A549 (cell line): Measurements from ENCODE around the gene MFAP3L. TPM values are rescaled to one million over a fixed set of nuclear protein-coding genes. Genes with fewer than 3 reads are reported as not detected.

Experiments used
- ATAC-seq, 2 experiments: fragments of 200-7000 bp in 1 of 2; fragments of >200 bp in 1 of 2; cut with Nextera tagmentation in 1 of 2; cut with Tn5 transposase in 1 of 2; 3 replicates each; pipeline versions ENCODE4 v1.8.0 to v1.9.1; 2018 to 2020; ENCODE audit warnings: mild to moderate bottlenecking in 1 of 2, moderate library complexity in 1 of 2
- CTCF ChIA-PET: fragments of 300-600 bp; sonication (Branson Sonifier 250); formaldehyde crosslinking; extraction: SDS; loops from one replicate; lab custom pipeline; 2021; ENCODE audit warnings: antibody characterized with exemption, inconsistent platforms; lab: Yijun Ruan, JAX
- POLR2A ChIA-PET: fragments of 350-600 bp; formaldehyde crosslinking; extraction: SDS; loops from one replicate; lab custom pipeline; 2021; ENCODE audit warnings: antibody characterized with exemption, inconsistent platforms; lab: Yijun Ruan, JAX
- DNase-seq, 2 experiments: peaks; one replicate each; pipeline versions ENCODE4 v3.0.0 to v3.0.0-alpha.2; 2011 to 2016; ENCODE audit warnings: low read depth in 1 of 2, low spot score in 1 of 2
- FAIRE-seq: peaks from 2 replicates; lab custom pipeline; 2011; peaks lifted over from hg19 to GRCh38; lab: Jason Lieb, UNC
- H3K27ac ChIP-seq, 2 experiments: fragments of >200 bp; sonication (Bioruptor Twin); formaldehyde crosslinking; 3 replicates each; pipeline ENCODE4 v1.5.1; 2016 to 2017
- H3K4me1 ChIP-seq: fragments of >200 bp; sonication (Bioruptor Twin); formaldehyde crosslinking; 3 replicates; pipeline ENCODE4 v1.6.1; 2016
- H3K4me2 ChIP-seq: fragments of >200 bp; sonication (Bioruptor Twin); formaldehyde crosslinking; 3 replicates; pipeline ENCODE4 v1.6.1; 2016
- H3K4me3 ChIP-seq: fragments of >200 bp; sonication (Bioruptor Twin); formaldehyde crosslinking; 3 replicates; pipeline ENCODE4 v1.5.1; 2016
- H3K9me3 ChIP-seq: fragments of >200 bp; sonication (Bioruptor Twin); formaldehyde crosslinking; 3 replicates; pipeline ENCODE4 v1.6.1; 2016
- BHLHE40 ChIP-seq: IDR thresholded peaks from 2 replicates; pipeline ENCODE4 v1.6.1; 2012; ENCODE audit warnings: low read depth, low read length, inconsistent platforms
- CBX8 ChIP-seq: fragments of 200-600 bp; sonication (generic); IDR thresholded peaks from 2 replicates; pipeline ENCODE4 v1.6.1; 2016
- CHD2 ChIP-seq: fragments of 150-350 bp; IDR thresholded peaks from 2 replicates; pipeline ENCODE4 v1.6.1; 2014; ENCODE audit warnings: low read length; ENCODE audit not compliant: partially characterized antibody
- EP300 ChIP-seq, 2 experiments: fragments of >200 bp; sonication (Bioruptor Twin); formaldehyde crosslinking; IDR thresholded peaks; 2 replicates in 1 of 2; 3 replicates in 1 of 2; pipeline ENCODE4 v1.6.1; 2016 to 2017
- FOXS1 ChIP-seq: fragments of 250-450 bp; sonication (Bioruptor Pico); IDR thresholded peaks from 2 replicates; pipeline ENCODE4 v1.5.0; 2020; ENCODE audit warnings: mild to moderate bottlenecking, moderate library complexity
- GATA3 ChIP-seq: IDR thresholded peaks from 2 replicates; pipeline ENCODE4 v1.6.1; 2012; ENCODE audit warnings: borderline replicate concordance
- HOXA7 ChIP-seq: fragments of 250-450 bp; sonication (Bioruptor Pico); IDR thresholded peaks from 2 replicates; pipeline ENCODE4 v1.5.0; 2020; ENCODE audit warnings: mild to moderate bottlenecking, moderate library complexity
- HOXB13 ChIP-seq: fragments of 250-450 bp; sonication (Bioruptor Pico); IDR thresholded peaks from 2 replicates; pipeline ENCODE4 v1.5.0; 2020; ENCODE audit warnings: low read depth, mild to moderate bottlenecking, moderate library complexity
- HOXB5 ChIP-seq: fragments of 250-450 bp; sonication (Bioruptor Pico); IDR thresholded peaks from 2 replicates; pipeline ENCODE4 v1.5.0; 2020; ENCODE audit warnings: mild to moderate bottlenecking, moderate library complexity
- JUN ChIP-seq, 2 experiments: fragments of >200 bp; sonication (Bioruptor Twin); formaldehyde crosslinking; IDR thresholded peaks; 2 replicates in 1 of 2; 3 replicates in 1 of 2; pipeline ENCODE4 v1.6.1; 2016 to 2017
- KDM1A ChIP-seq: fragments of 200-600 bp; sonication (generic); IDR thresholded peaks from 2 replicates; pipeline ENCODE4 v1.6.1; 2016; ENCODE audit warnings: low read depth, mild to moderate bottlenecking
- MAFK ChIP-seq: fragments of 450-650 bp; IDR thresholded peaks from 2 replicates; pipeline ENCODE4 v1.6.1; 2014; ENCODE audit not compliant: partially characterized antibody
- NR3C1 ChIP-seq: fragments of >200 bp; sonication (Bioruptor Twin); formaldehyde crosslinking; IDR thresholded peaks from 3 replicates; pipeline ENCODE4 v1.6.1; 2017
- PHF8 ChIP-seq: fragments of 200-600 bp; sonication (generic); IDR thresholded peaks from 2 replicates; pipeline ENCODE4 v1.6.1; 2016; ENCODE audit warnings: low read depth, mild to moderate bottlenecking, antibody characterized with exemption, moderate library complexity, borderline replicate concordance
- POLR2AphosphoS2 ChIP-seq: conservative IDR thresholded peaks from 2 replicates; pipeline ENCODE4 v1.6.1; 2012; ENCODE audit warnings: low read length, improper control_type of control experiment, inconsistent platforms
- RAD21 ChIP-seq, 2 experiments: fragments of >200 bp in 1 of 2; sonication (Bioruptor Twin) in 1 of 2; formaldehyde crosslinking in 1 of 2; IDR thresholded peaks in 1 of 2; conservative IDR thresholded peaks in 1 of 2; 2 replicates in 1 of 2; 3 replicates in 1 of 2; pipeline ENCODE4 v1.6.1; 2012 to 2018; ENCODE audit warnings: inconsistent platforms in 1 of 2
- RCOR1 ChIP-seq: fragments of 150-350 bp; IDR thresholded peaks from 2 replicates; pipeline ENCODE4 v1.6.1; 2014; ENCODE audit warnings: antibody characterized with exemption, low read length, low read depth
- RNF2 ChIP-seq: fragments of 200-600 bp; sonication (generic); IDR thresholded peaks from 2 replicates; pipeline ENCODE4 v1.6.1; 2016; ENCODE audit warnings: low read depth, mild to moderate bottlenecking, antibody characterized with exemption, moderate library complexity, borderline replicate concordance
- TFCP2L1 ChIP-seq: fragments of 250-450 bp; sonication (Bioruptor Pico); IDR thresholded peaks from 2 replicates; pipeline ENCODE4 v1.5.0; 2021; ENCODE audit warnings: mild to moderate bottlenecking
- ZC3H11A ChIP-seq: fragments of 450-650 bp; IDR thresholded peaks from 2 replicates; pipeline ENCODE4 v1.6.1; 2014; ENCODE audit warnings: antibody characterized with exemption, mild to moderate bottlenecking
- ZFP36 ChIP-seq: fragments of 450-650 bp; IDR thresholded peaks from 2 replicates; pipeline ENCODE4 v1.6.1; 2014; ENCODE audit warnings: borderline replicate concordance; ENCODE audit not compliant: partially characterized antibody
- ZSCAN20 ChIP-seq: fragments of 250-450 bp; sonication (Bioruptor Pico); IDR thresholded peaks from 2 replicates; pipeline ENCODE4 v1.8.0; 2022; ENCODE audit warnings: mild to moderate bottlenecking, moderate library complexity
- WGBS: methylation state at CpG from one replicate; pipeline ENCODE4 v1.1.6; 2017; ENCODE audit errors: missing lambda C conversion rate; 5-methylcytosine and 5-hydroxymethylcytosine counted together
- polyA plus RNA-seq, 4 experiments: library from polyadenylated mRNA; depleted of rRNA in 3 of 4; stranded (reverse); fragments of >200 nt; fragmentation: RNase III in 1 of 4; extraction: RNeasy Plus Mini Kit Qiagen cat#74134 plus additional on column Dnase treatment in 1 of 4; gene quantifications; 2 replicates in 3 of 4; 3 replicates in 1 of 4; pipeline ENCODE4 v1.2.3, GENCODE V29; 2011 to 2017
- TF ChIP-seq, protein P1 (sequence below): fragments of 450-650 bp; IDR thresholded peaks from 2 replicates; pipeline ENCODE4 v1.6.1; 2014; ENCODE audit warnings: antibody characterized with exemption
- TF ChIP-seq, protein P2 (sequence below): fragments of 150-350 bp; IDR thresholded peaks from 2 replicates; pipeline ENCODE4 v1.6.1; 2014; ENCODE audit warnings: low read depth, mild to moderate bottlenecking, low read length
- TF ChIP-seq, protein P3 (sequence below): fragments of >200 bp; sonication (Bioruptor Twin); formaldehyde crosslinking; IDR thresholded peaks from 3 replicates; pipeline ENCODE4 v1.5.1; 2016
- TF ChIP-seq, protein P4 (sequence below): IDR thresholded peaks from 2 replicates; pipeline ENCODE4 v1.6.1; 2012
- TF ChIP-seq, protein P5 (sequence below): IDR thresholded peaks from 2 replicates; pipeline ENCODE4 v1.6.1; 2012
- TF ChIP-seq, protein P6 (sequence below): fragments of 250-450 bp; sonication (Bioruptor Pico); IDR thresholded peaks from 2 replicates; pipeline ENCODE4 v1.5.0; 2021; ENCODE audit warnings: mild to moderate bottlenecking, moderate library complexity, borderline replicate concordance
- TF ChIP-seq, protein P7 (sequence below): fragments of >200 bp; sonication (Bioruptor Twin); formaldehyde crosslinking; IDR thresholded peaks from 3 replicates; pipeline ENCODE4 v1.6.1; 2016

Gene MFAP3L
- polyA plus RNA-seq, 2 of the 4 experiments (the other 2 are of a cell fraction): 7.0 to 7.5 TPM

DNA sequence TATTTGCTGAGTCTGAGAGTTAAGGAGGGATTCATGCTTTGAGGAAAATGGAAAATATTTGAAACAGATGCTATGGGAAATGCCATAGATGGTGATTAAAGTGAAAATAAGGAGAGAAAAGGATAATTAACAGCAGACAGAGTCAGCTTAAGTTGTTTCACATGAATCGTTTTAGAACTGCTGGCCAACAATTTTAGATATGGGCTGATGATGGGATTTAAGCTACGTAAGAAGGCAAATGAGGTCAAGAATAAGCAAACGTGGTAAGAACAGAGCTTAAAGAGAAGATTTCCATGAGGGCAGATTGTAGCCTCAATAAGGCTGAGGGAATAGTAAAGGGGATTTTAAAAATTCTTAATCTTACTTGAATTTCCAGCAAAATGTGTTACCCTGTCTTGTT is 77.9 kb downstream of the MFAP3L start:
- TF ChIP-seq HOXA7 (no peak), TFCP2L1 (CRISPR knock-in tag) (no peak), EP300 (IDR thresholded peaks at IDR 0.05) (no peak), BHLHE40 (no peak), GATA3 (no peak), ZSCAN20 (CRISPR knock-in tag) (no peak), CHD2 (no peak), JUN (IDR thresholded peaks at IDR 0.05) (no peak), KDM1A (no peak), RAD21 (conservative IDR thresholded peaks at IDR 0.05 in 1 of 2, IDR thresholded peaks at IDR 0.05 in 1 of 2) (no peak), RCOR1 (no peak), FOXS1 (CRISPR knock-in tag) (no peak), HOXB13 (CRISPR knock-in tag) (no peak), HOXB5 (no peak), POLR2AphosphoS2 (no peak)
- TF ChIP-seq, protein P1, sequence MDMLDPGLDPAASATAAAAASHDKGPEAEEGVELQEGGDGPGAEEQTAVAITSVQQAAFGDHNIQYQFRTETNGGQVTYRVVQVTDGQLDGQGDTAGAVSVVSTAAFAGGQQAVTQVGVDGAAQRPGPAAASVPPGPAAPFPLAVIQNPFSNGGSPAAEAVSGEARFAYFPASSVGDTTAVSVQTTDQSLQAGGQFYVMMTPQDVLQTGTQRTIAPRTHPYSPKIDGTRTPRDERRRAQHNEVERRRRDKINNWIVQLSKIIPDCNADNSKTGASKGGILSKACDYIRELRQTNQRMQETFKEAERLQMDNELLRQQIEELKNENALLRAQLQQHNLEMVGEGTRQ: no peak
- TF ChIP-seq, protein P2, sequence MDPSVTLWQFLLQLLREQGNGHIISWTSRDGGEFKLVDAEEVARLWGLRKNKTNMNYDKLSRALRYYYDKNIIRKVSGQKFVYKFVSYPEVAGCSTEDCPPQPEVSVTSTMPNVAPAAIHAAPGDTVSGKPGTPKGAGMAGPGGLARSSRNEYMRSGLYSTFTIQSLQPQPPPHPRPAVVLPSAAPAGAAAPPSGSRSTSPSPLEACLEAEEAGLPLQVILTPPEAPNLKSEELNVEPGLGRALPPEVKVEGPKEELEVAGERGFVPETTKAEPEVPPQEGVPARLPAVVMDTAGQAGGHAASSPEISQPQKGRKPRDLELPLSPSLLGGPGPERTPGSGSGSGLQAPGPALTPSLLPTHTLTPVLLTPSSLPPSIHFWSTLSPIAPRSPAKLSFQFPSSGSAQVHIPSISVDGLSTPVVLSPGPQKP: no peak
- TF ChIP-seq, protein P3, sequence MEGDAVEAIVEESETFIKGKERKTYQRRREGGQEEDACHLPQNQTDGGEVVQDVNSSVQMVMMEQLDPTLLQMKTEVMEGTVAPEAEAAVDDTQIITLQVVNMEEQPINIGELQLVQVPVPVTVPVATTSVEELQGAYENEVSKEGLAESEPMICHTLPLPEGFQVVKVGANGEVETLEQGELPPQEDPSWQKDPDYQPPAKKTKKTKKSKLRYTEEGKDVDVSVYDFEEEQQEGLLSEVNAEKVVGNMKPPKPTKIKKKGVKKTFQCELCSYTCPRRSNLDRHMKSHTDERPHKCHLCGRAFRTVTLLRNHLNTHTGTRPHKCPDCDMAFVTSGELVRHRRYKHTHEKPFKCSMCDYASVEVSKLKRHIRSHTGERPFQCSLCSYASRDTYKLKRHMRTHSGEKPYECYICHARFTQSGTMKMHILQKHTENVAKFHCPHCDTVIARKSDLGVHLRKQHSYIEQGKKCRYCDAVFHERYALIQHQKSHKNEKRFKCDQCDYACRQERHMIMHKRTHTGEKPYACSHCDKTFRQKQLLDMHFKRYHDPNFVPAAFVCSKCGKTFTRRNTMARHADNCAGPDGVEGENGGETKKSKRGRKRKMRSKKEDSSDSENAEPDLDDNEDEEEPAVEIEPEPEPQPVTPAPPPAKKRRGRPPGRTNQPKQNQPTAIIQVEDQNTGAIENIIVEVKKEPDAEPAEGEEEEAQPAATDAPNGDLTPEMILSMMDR: no peak
- TF ChIP-seq, protein P4, sequence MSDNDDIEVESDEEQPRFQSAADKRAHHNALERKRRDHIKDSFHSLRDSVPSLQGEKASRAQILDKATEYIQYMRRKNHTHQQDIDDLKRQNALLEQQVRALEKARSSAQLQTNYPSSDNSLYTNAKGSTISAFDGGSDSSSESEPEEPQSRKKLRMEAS: no peak
- TF ChIP-seq, protein P5, sequence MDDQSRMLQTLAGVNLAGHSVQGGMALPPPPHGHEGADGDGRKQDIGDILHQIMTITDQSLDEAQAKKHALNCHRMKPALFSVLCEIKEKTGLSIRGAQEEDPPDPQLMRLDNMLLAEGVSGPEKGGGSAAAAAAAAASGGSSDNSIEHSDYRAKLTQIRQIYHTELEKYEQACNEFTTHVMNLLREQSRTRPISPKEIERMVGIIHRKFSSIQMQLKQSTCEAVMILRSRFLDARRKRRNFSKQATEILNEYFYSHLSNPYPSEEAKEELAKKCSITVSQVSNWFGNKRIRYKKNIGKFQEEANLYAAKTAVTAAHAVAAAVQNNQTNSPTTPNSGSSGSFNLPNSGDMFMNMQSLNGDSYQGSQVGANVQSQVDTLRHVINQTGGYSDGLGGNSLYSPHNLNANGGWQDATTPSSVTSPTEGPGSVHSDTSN: no peak
- ChIA-PET CTCF (interaction anchor here (0.9 kb wide), 1 partner anchor 76 kb away, joined by 3 read pairs; no protein-coding TSS in a partner anchor), POLR2A (no interaction called here)
- Histone ChIP-seq H3K27ac (no peak overlapping the region), H3K9me3 (no peaks in the 10 kb centered on the region), H3K4me3 (no peak overlapping the region), H3K4me2 (no peak overlapping the region), H3K4me1 (peaks cover 7% of the 10 kb centered on the region; the same call in 1 of the 3 replicates)
- ATAC-seq (no peak), FAIRE-seq (no peak), DNase-seq (no peak)
- WGBS: 43% methylated on average over 3 of the region's 3 CpGs

DNA sequence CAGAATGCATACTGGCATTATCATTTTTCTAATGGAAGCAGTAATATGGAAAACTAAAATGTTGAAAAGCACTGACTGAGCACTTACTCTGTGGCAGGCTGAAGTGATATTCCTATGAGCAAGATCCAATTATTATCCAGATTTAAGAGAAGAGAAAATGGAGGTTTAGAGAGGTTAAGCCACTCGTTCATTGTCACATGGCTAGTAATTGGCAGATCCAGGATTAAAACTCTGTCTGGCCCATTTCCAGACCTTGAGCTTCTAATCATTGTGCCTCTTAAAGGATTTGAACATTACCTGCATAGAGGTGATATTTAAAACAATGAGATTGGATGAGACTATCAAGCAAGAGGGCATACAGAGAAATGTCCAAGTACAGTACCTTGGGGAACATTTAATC is 80.6 kb downstream of the MFAP3L start:
- 80% methylated on average over 1 of the region's 1 CpG for WGBS
- peaks cover 8% of the 10 kb centered on the region; the same call in 1 of the 3 replicates for H3K4me1 ChIP-seq
- TF ChIP-seq PHF8 (no peak), RNF2 (no peak), CBX8 (no peak), JUN (IDR thresholded peaks at IDR 0.05) (no peak), MAFK (no peak), ZC3H11A (no peak), HOXB13 (CRISPR knock-in tag) (no peak), ZFP36 (no peak), NR3C1 (no peak)
- TF ChIP-seq, protein P1: no peak
- TF ChIP-seq, protein P6, sequence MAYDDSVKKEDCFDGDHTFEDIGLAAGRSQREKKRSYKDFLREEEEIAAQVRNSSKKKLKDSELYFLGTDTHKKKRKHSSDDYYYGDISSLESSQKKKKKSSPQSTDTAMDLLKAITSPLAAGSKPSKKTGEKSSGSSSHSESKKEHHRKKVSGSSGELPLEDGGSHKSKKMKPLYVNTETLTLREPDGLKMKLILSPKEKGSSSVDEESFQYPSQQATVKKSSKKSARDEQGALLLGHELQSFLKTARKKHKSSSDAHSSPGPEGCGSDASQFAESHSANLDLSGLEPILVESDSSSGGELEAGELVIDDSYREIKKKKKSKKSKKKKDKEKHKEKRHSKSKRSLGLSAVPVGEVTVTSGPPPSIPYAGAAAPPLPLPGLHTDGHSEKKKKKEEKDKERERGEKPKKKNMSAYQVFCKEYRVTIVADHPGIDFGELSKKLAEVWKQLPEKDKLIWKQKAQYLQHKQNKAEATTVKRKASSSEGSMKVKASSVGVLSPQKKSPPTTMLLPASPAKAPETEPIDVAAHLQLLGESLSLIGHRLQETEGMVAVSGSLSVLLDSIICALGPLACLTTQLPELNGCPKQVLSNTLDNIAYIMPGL: no peak
- TF ChIP-seq, protein P7, sequence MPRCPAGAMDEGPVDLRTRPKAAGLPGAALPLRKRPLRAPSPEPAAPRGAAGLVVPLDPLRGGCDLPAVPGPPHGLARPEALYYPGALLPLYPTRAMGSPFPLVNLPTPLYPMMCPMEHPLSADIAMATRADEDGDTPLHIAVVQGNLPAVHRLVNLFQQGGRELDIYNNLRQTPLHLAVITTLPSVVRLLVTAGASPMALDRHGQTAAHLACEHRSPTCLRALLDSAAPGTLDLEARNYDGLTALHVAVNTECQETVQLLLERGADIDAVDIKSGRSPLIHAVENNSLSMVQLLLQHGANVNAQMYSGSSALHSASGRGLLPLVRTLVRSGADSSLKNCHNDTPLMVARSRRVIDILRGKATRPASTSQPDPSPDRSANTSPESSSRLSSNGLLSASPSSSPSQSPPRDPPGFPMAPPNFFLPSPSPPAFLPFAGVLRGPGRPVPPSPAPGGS: no peak
- TF ChIP-seq, protein P5: no peak
- CTCF ChIA-PET: no interaction called here
- POLR2A ChIA-PET: no interaction called here
- ATAC-seq: no peak
- no peak overlapping the region for H3K4me3 ChIP-seq
- no peaks in the 10 kb centered on the region for H3K9me3 ChIP-seq
- H3K27ac ChIP-seq: no peak overlapping the region
- no peak for DNase-seq
- H3K4me2 ChIP-seq: no peak overlapping the region
- FAIRE-seq: no peak
